Stomach smooth muscle (tissue), 2 donors: ENCODE results near the gene IFITM2.
"Not testable (repeated sequence)": the region's sequence is repeated elsewhere in the genome, so short reads cannot be mapped to it uniquely, and the experiment has no call there.

Source experiments
- H3K27ac ChIP-seq: one replicate; pipeline ENCODE4 v1.7.0; 2013; ENCODE audit warnings: mild to moderate bottlenecking, low read length, inconsistent platforms
- H3K27me3 ChIP-seq, 2 donors: one replicate each; pipeline ENCODE4 v1.7.0; 2013; ENCODE audit warnings: low read length in 2 of 2; ENCODE audit not compliant: insufficient read depth in 2 of 2, control insufficient read depth in 1 of 2
- H3K36me3 ChIP-seq, 2 donors: one replicate each; pipeline ENCODE4 v1.7.0; 2013; ENCODE audit warnings: low read length in 2 of 2; ENCODE audit not compliant: control insufficient read depth in 2 of 2, insufficient read depth in 2 of 2
- H3K4me1 ChIP-seq: one replicate; pipeline ENCODE4 v1.7.0; 2013; ENCODE audit warnings: low read length; ENCODE audit not compliant: control insufficient read depth, insufficient read depth
- H3K4me3 ChIP-seq, 2 donors: one replicate each; pipeline ENCODE4 v1.7.0; 2013; ENCODE audit warnings: low read length in 2 of 2
- H3K9ac ChIP-seq, 2 donors: one replicate each; pipeline ENCODE4 v1.7.0; 2013; ENCODE audit warnings: low read length in 2 of 2, mild to moderate bottlenecking in 1 of 2
- H3K9me3 ChIP-seq, 2 donors: one replicate each; pipeline ENCODE4 v1.7.0; 2013; ENCODE audit warnings: low read length in 2 of 2; ENCODE audit not compliant: control insufficient read depth in 2 of 2
- donor health status: healthy.
- donor health status: Pancreatic carcinoma.

IFITM2 gene

DNA sequence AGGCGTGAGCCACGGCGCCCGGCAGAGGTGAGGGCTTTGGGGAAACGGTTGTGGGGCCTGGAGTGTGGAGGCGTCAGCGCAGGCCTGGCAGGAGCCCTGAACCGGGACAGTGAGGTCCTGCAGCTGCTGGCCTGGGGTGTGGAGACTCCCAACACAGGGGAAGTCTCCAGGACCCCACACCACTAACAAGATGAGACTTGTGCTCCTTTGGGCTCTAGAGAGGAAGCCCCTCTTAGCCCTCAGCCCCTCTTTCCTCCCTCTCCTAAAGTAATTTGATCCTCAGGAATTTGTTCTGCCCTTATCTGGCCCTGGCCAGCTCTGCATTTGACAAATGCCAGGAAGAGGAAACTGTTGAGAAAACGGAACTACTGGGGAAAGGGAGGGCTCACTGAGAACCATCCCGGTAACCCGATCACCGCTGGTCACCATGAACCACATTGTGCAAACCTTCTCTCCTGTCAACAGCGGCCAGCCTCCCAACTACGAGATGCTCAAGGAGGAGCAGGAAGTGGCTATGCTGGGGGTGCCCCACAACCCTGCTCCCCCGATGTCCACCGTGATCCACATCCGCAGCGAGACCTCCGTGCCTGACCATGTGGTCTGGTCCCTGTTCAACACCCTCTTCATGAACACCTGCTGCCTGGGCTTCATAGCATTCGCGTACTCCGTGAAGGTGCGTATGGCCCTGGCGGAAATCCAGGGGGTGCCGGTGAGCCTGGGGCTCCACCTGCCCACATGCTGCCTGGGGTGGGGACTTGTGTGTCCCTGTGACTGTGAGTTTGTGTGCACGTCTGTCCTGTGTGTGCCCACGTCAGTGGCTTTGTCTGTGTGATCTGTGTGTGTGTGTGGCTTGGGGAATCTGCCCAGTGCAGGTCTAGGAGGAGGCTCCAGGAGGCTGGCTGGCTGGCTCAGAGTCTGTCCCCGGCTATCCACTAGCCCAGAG, at the start of gene IFITM2:
Gene IFITM2, plus strand, starts transcription at position 51 of the 943 bp plus-strand sequence. Its CDS starts 377 bp downstream, at position 428.
- peak within 1 kb of the TSS; percentile 71 to 73 for H3K9ac ChIP-seq

DNA sequence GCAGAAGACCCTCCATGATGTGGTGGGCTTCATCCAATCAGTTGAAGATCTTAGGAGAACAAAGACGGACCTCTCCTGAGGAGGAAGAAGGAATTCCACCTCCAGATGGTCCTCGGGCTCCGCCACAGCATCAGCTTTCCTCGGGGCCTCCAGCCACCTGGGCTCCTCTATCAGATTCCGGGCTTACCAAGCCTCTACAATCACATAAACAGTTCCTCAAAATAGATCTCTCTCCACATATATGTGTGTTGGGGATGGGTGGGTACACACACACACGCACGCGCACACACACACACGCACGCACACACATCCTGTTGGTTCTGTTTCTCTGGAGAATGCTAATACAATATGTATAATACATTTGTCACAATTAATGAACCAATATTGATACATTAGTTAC, 48.2 kb upstream of the IFITM2 start:
- Histone ChIP-seq H3K9me3 (peaks cover 0 to 3% of the 10 kb centered on the region in 2 donors), H3K27ac (no peak overlapping the region), H3K4me3 (no peak overlapping the region), H3K9ac (no peak overlapping the region), H3K36me3 (no peaks in the 10 kb centered on the region), H3K4me1 (no peaks in the 10 kb centered on the region), H3K27me3 (peaks cover 0 to 7% of the 10 kb centered on the region in 2 donors)

More for the DNA sequence above, at the start of gene IFITM2:
- H3K27me3 ChIP-seq, H3K36me3 ChIP-seq, H3K9me3 ChIP-seq: not testable (repeated sequence)
- Histone ChIP-seq H3K4me3 (peak within 1 kb of the TSS; percentile 54 to 78), H3K4me1 (peaks cover 28% of the 10 kb centered on the region), H3K27ac (peak within 1 kb of the TSS; percentile 84)

DNA sequence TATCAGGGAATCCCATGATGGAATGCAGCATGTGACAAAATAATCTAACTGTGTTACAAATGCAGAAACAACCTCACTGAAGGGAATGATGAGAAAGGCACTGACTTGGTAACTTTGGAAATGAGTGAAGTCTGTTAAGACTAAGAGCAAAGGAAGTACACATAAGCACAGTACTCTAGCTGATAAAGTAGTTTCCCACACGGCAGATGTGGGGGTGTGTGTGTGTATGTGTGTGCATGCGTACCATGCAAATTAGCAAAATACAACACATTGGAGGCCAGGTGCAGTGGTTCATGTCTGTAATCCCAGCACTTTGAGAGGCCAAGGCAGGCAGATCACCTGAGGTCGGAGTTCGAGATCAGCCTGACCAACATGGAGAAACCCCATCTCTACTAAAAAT, 46.0 kb upstream of the IFITM2 start:
- no peak overlapping the region for H3K27ac ChIP-seq
- no peaks in the 10 kb centered on the region for H3K36me3 ChIP-seq
- no peak overlapping the region for H3K9ac ChIP-seq
- peaks cover 0 to 3% of the 10 kb centered on the region in 2 donors for H3K9me3 ChIP-seq
- no peak overlapping the region for H3K4me3 ChIP-seq
- no peaks in the 10 kb centered on the region for H3K4me1 ChIP-seq
- H3K27me3 ChIP-seq: peaks cover 0 to 7% of the 10 kb centered on the region in 2 donors

DNA sequence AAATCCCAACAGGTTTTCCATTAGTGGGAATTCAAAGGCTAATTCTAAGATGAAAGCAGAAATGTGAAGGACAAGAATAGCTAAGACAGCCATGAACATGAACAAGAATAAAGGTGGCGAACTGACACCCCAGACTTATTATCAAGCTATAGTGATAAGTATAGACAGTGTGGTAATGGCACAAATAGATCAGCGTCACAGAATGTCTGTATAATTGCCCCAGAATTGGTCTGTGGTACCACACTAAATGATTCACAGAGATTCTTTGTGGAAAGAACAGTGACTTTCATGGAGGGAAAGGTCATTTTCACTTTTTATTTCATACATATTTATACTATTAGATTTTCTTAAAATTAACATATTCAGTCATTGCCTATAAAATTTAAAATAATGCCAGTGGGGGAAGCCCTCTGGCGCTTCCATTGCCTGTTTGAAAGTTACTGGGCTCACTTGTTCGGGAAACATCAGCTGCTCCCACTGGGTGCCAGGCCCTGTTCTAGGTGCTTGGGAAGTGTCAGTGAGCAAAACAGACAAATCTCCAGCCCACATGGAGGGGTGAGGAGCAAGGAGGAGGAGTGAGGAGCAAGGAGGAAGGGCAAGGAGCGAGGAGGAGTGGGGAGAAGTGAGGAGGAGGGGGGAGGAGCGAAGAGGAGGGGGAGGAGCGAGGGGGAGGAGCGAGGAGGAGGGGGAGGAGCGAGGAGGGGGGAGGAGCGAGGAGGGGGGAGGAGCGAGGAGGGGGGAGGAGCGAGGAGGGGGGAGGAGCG, 40.8 kb upstream of the IFITM2 start:
- no peak overlapping the region for H3K27ac ChIP-seq
- no peaks in the 10 kb centered on the region for H3K4me1 ChIP-seq
- no peak overlapping the region for H3K9ac ChIP-seq
- no peaks in the 10 kb centered on the region for H3K9me3 ChIP-seq
- H3K36me3 ChIP-seq: no peaks in the 10 kb centered on the region
- H3K4me3 ChIP-seq: no peak overlapping the region
- peaks cover 7 to 8% of the 10 kb centered on the region in 2 donors for H3K27me3 ChIP-seq

DNA sequence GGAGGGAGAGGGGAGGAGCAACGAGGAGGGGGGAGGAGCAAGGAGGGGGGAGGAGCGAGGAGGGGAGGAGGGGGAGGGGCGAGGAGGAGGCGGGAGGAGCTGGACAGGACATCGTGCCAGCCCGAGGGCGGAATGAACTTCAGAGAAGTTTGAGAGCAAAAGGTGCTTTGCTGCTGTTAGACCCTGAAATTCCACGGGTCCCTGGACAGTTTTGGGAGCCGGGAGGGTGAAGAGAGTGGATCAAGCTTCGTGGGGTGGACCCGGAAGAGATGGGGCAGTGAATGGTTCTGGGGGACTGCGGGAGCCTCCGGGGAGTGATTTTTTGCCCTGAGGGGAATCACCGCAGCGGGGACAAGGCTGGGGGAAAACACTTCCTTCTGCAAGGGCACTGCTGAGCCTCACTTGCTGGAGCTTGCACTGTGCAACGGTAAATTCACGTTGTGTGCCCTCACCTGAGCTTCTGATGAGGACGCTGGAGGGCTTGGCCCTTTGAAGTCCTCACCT, 40.1 kb upstream of the IFITM2 start:
- Histone ChIP-seq H3K9ac (no peak overlapping the region), H3K36me3 (no peaks in the 10 kb centered on the region), H3K27me3 (peaks cover 7 to 8% of the 10 kb centered on the region in 2 donors), H3K9me3 (no peaks in the 10 kb centered on the region), H3K27ac (no peak overlapping the region), H3K4me3 (peak overlapping the region in 1 of 2 donors; percentile 35), H3K4me1 (no peaks in the 10 kb centered on the region)

DNA sequence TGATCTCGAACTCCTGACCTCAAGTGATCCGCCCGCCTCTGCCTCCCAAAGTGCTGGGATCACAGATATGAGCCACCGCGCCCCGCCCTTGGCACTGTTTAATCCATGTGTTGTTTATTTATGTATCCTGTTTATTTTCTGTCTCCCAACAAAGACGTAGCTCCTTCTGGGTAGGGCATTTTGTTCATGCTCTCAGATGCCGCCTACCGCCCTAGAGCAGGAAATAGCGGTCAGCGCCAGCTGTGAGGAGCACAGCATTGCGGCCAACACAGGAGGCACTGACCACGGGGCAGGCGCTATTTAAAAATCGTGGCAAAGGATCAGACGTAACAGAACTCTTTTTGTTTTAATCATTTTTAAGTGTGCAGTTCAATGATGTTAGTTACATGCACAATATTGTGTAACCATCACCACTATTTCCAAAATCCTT, 38.9 kb upstream of the IFITM2 start:
- H3K27me3 ChIP-seq, H3K4me1 ChIP-seq, H3K36me3 ChIP-seq, H3K9me3 ChIP-seq, H3K27ac ChIP-seq, H3K9ac ChIP-seq, H3K4me3 ChIP-seq: not testable (repeated sequence)

DNA sequence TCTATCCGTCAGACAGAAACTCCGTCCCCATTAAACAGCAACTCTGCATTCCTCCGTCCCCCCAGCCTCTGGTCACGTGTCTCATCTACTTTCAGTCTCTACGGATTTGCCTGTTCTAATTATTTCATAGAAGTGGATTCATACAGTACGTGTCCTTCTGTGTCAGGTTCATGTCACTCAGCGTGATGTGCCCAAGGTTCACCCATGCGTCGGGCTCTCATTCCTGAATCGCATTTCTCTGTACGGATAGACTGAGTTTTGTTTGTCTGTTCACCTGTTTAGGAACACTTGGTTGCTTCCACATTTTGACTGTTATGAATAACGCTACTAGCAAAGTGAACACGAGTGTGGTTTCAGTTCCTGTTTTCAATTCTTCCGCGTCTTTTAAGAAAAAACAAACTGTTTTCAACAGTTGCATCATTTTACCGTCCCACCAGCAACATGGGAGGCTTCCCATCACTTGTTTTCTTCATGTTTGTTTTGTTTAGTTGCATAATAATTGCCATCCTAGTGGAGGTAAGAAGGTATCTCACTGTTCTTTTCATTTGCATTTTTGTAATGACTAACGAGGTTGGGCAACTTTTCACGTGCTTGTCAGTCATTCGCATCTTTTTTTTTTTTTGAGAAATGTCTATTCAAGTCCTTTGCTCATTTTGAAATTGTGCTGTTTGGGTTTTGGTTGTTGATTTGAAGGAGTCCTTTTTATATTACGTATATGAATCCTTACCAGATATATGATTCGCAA, 38.3 kb upstream of the IFITM2 start:
- Histone ChIP-seq H3K27me3 (peaks cover 7 to 8% of the 10 kb centered on the region in 2 donors), H3K9ac (no peak overlapping the region), H3K9me3 (no peaks in the 10 kb centered on the region), H3K4me3 (no peak overlapping the region), H3K36me3 (no peaks in the 10 kb centered on the region), H3K4me1 (no peaks in the 10 kb centered on the region), H3K27ac (no peak overlapping the region)

DNA sequence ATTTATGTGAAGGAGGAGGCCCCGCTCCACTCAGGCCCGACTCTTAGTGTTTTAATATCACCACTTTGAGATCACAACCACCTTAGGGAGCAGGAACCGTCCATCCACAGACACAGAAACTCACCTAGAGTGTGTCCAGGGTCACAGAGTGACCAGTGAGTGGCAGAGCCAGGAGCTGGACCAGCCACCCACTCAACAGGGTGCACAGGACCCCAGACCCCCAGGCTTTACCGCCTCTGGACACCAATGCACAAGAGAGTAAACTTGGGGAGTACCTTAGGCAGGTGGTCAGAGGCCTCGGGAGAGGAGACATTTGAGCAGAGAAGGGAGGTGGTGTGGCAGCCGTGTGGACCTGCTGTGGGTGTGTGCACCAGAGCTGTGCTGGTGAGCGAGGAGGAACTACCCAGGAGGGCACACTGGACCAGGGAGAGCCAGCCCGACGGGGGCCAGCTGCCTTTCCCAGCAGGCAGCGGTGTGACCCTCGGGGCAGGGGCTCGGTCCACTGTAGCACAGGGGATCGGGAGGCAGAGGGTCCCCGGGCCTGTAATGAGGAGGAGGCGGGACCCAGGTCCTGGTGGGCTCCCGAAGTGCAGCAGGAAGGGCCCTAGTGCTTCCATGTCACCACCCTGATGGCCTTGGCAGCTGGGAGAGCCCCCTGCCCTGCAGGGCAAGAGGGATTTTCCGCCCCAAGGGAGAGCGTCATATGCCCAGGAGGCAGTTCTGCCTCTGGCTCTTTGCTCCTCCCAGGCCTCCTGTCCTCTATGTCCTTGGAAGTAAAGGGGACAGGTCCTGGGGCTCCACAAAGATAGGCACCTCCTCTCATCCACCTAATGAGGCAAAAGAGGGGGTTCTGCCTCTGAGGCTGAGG, 36.9 kb upstream of the IFITM2 start:
- Histone ChIP-seq H3K4me3 (no peak overlapping the region), H3K36me3 (no peaks in the 10 kb centered on the region), H3K9me3 (no peaks in the 10 kb centered on the region), H3K27me3 (peaks cover 7 to 8% of the 10 kb centered on the region in 2 donors), H3K9ac (no peak overlapping the region), H3K27ac (no peak overlapping the region), H3K4me1 (no peaks in the 10 kb centered on the region)

DNA sequence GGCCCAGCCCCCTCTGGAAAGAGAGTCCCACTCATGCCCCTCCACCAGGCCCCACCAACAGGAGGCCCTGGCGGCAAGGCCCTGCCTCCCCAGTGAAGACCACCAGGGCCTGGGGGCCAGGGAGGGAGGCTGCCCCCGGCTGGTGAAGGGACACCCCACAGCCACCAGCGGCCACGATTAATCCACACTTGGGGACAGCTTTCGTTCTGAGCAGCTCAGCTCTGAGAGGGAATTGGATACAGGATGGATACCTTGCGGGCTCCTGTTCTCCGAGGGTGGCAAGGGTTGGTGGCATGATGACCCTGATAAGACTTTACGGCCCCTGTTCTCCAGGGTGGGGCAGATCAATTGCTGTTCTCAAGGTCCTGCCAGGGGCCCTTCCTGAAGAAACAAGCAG, 36.3 kb upstream of the IFITM2 start:
- no peaks in the 10 kb centered on the region for H3K4me1 ChIP-seq
- H3K27me3 ChIP-seq: peaks cover 7 to 8% of the 10 kb centered on the region in 2 donors
- no peak overlapping the region for H3K4me3 ChIP-seq
- H3K9me3 ChIP-seq: no peaks in the 10 kb centered on the region
- no peaks in the 10 kb centered on the region for H3K36me3 ChIP-seq
- H3K9ac ChIP-seq: no peak overlapping the region
- H3K27ac ChIP-seq: no peak overlapping the region
